ENCODE results near the gene TRHDE.

The TRHDE gene, protein sequence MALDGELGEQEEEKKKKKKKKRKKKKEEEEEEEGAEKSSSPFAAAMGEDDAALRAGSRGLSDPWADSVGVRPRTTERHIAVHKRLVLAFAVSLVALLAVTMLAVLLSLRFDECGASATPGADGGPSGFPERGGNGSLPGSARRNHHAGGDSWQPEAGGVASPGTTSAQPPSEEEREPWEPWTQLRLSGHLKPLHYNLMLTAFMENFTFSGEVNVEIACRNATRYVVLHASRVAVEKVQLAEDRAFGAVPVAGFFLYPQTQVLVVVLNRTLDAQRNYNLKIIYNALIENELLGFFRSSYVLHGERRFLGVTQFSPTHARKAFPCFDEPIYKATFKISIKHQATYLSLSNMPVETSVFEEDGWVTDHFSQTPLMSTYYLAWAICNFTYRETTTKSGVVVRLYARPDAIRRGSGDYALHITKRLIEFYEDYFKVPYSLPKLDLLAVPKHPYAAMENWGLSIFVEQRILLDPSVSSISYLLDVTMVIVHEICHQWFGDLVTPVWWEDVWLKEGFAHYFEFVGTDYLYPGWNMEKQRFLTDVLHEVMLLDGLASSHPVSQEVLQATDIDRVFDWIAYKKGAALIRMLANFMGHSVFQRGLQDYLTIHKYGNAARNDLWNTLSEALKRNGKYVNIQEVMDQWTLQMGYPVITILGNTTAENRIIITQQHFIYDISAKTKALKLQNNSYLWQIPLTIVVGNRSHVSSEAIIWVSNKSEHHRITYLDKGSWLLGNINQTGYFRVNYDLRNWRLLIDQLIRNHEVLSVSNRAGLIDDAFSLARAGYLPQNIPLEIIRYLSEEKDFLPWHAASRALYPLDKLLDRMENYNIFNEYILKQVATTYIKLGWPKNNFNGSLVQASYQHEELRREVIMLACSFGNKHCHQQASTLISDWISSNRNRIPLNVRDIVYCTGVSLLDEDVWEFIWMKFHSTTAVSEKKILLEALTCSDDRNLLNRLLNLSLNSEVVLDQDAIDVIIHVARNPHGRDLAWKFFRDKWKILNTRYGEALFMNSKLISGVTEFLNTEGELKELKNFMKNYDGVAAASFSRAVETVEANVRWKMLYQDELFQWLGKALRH

DNA sequence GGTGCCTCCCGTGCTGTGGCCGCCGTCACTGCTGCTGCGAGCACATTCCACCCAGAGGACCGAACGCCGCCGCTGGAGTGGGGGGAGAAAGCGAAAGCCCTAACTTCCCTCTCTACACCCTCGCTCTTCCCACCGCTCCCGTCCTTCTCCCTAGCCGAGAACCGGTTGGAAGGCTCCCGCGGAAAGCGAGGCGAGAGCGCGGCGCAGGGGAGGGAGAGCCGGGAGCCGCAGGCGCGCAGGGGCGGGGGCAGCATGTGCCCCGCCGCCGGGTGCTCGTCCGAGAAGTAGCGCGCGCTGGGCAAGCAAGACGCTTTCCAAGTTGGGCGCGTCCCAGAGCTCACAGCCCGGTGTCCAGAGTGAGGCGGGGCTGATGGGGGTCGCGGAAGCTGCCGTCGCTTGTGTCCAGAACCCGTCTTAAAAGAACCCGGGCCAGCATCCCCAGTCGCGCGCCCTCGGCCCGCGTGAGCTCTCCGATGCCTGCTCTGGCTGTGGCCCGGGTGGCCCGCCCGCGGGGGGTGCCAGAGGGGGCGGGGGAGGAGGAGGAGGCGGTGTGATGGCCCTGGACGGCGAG is at the start of gene TRHDE:
TSS of gene TRHDE (plus strand) at position 280 of the 571 bp plus-strand sequence. CDS start at position 554, 274 bp downstream.
- peak; percentile 68 for DNase-seq
- H3K27ac Mint-ChIP-seq, result no peak within 1 kb of the TSS
- no peaks in the 10 kb centered on the region for H3K36me3 Mint-ChIP-seq (ENCODE audit: low read depth)
- TF ChIP-seq, protein P1, sequence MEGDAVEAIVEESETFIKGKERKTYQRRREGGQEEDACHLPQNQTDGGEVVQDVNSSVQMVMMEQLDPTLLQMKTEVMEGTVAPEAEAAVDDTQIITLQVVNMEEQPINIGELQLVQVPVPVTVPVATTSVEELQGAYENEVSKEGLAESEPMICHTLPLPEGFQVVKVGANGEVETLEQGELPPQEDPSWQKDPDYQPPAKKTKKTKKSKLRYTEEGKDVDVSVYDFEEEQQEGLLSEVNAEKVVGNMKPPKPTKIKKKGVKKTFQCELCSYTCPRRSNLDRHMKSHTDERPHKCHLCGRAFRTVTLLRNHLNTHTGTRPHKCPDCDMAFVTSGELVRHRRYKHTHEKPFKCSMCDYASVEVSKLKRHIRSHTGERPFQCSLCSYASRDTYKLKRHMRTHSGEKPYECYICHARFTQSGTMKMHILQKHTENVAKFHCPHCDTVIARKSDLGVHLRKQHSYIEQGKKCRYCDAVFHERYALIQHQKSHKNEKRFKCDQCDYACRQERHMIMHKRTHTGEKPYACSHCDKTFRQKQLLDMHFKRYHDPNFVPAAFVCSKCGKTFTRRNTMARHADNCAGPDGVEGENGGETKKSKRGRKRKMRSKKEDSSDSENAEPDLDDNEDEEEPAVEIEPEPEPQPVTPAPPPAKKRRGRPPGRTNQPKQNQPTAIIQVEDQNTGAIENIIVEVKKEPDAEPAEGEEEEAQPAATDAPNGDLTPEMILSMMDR (IDR thresholded peaks at IDR 0.05), result no peak
- H3K9me3 Mint-ChIP-seq, result no peaks in the 10 kb centered on the region
- H3K4me1 Mint-ChIP-seq, result peaks cover 26% of the 10 kb centered on the region
- H3K4me3 Mint-ChIP-seq, result peak within 1 kb of the TSS; percentile 87
- peaks cover 74% of the 10 kb centered on the region for H3K27me3 Mint-ChIP-seq (ENCODE audit: low read depth, poor library complexity)

DNA sequence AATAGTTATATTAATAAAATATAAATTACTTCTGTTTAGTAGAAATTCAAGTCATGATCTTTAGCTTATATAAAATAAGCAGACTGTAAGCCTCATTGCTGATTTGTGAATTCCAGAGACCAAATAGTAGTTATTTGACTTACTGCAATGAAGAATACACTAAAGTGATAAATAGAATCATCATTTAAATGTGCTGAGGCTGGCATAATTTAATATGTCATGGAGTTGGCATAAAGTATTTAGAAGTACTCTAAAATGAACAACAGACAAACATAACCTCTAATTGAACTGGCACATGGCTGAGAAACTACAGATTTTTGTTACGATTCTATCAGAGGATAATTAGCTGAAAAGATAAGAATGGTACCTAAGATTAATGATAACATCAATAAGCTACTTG is 45.7 kb upstream of the TRHDE start:
- no peaks in the 10 kb centered on the region for H3K36me3 Mint-ChIP-seq (ENCODE audit: low read depth)
- TF ChIP-seq, protein P1 (IDR thresholded peaks at IDR 0.05), result no peak
- H3K4me1 Mint-ChIP-seq, result no peaks in the 10 kb centered on the region
- no peak overlapping the region for H3K4me3 Mint-ChIP-seq
- DNase-seq, result no peak
- no peaks in the 10 kb centered on the region for H3K9me3 Mint-ChIP-seq
- H3K27me3 Mint-ChIP-seq (ENCODE audit: low read depth, poor library complexity), result no peaks in the 10 kb centered on the region
- no peak overlapping the region for H3K27ac Mint-ChIP-seq

DNA sequence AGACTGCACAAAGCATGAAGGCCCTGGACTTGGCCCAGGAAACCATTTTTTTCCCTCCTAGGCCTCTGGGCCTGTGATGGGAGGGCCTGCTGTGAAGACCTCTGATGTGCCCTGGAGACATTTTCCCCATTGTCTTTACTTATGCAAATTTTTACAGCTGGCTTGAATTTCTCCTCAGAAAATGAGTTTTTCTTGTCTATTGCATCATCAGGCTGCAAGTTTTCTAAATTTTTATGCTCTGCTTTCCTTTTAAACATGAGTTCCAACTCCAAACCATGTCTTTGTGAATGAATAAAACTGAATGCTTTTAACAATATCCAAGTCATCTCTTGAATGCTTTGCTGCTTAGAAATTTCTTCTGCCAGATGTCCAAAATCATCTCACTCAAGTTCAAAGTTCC is 43.7 kb upstream of the TRHDE start:
- Mint-ChIP-seq H3K27ac (no peak overlapping the region), H3K4me1 (no peaks in the 10 kb centered on the region)
- no peak for DNase-seq

DNA sequence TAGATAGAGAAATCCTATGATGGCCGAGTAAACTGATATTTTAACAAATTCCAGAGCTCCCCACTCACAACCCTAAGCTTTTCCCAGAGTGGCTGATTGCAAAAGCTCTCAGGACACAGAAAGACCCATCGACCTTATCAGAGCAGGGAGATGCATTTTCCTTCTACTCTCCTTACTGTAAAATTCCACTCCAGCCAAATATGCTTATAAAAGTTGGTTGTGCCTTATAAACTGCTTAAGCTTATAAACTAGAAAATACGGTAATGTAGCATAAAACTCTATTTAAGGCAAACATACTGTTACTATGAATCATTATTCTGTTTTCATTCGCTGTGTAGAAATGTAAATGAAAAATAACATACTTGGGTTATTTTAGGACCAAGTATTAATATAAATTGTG is 41.6 kb upstream of the TRHDE start:
- Mint-ChIP-seq H3K27me3 (ENCODE audit: low read depth, poor library complexity) (no peaks in the 10 kb centered on the region), H3K4me3 (no peak overlapping the region), H3K4me1 (no peaks in the 10 kb centered on the region), H3K36me3 (ENCODE audit: low read depth) (no peaks in the 10 kb centered on the region), H3K27ac (no peak overlapping the region), H3K9me3 (no peaks in the 10 kb centered on the region)
- TF ChIP-seq, protein P1 (IDR thresholded peaks at IDR 0.05), result no peak
- no peak for DNase-seq

More for the DNA sequence above, 43.7 kb upstream of the TRHDE start:
- Mint-ChIP-seq H3K4me3 (no peak overlapping the region), H3K27me3 (ENCODE audit: low read depth, poor library complexity) (no peaks in the 10 kb centered on the region), H3K9me3 (no peaks in the 10 kb centered on the region), H3K36me3 (ENCODE audit: low read depth) (no peaks in the 10 kb centered on the region)
- TF ChIP-seq, protein P1 (IDR thresholded peaks at IDR 0.05), result no peak

DNA sequence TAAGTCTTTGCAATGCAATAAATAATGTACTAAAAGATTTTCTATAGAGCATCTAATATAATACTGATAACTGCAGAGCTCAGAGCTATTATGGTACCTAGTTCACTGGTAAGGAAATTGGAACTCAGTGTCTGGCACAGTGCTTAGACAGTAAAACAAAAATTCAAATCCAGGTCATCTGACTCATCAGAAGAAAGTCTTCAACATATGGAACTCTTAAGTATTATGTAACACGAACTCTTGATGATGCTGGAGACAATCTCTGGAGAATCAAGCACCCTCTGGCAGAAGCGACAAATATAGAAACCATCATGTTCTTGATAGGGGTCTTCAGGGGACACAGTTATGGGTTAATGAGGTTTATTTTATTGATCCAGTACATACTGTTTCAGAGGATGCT is 37.3 kb upstream of the TRHDE start:
- Mint-ChIP-seq H3K9me3 (no peaks in the 10 kb centered on the region), H3K36me3 (ENCODE audit: low read depth) (no peaks in the 10 kb centered on the region), H3K4me3 (no peak overlapping the region), H3K4me1 (no peaks in the 10 kb centered on the region), H3K27me3 (ENCODE audit: low read depth, poor library complexity) (no peaks in the 10 kb centered on the region), H3K27ac (no peak overlapping the region)
- no peak for DNase-seq
- TF ChIP-seq, protein P1 (IDR thresholded peaks at IDR 0.05), result no peak

Measured in nephron progenitor cell (in vitro differentiated cells).